Uterus (tissue), 2 donors: ENCODE results near the gene TEX55.

Source experiments
- POLR2A ChIP-seq, 2 donors: fragments of 450-650 bp; IDR thresholded peaks; one replicate each; pipeline ENCODE4 v1.6.1; 2016; ENCODE audit warnings: antibody characterized with exemption in 2 of 2, mild to moderate bottlenecking in 1 of 2, moderate library complexity in 1 of 2
- TF ChIP-seq, protein P1 (sequence below), 4 experiments: fragments of 200-600 bp in 2 of 4; fragments of 450-650 bp in 2 of 4; sonication (generic) in 2 of 4; IDR thresholded peaks; one replicate each; pipeline ENCODE4 v1.5.1; 2016 to 2019; ENCODE audit warnings: antibody characterized with exemption in 4 of 4, mild to moderate bottlenecking in 2 of 4, moderate library complexity in 1 of 4

DNA sequence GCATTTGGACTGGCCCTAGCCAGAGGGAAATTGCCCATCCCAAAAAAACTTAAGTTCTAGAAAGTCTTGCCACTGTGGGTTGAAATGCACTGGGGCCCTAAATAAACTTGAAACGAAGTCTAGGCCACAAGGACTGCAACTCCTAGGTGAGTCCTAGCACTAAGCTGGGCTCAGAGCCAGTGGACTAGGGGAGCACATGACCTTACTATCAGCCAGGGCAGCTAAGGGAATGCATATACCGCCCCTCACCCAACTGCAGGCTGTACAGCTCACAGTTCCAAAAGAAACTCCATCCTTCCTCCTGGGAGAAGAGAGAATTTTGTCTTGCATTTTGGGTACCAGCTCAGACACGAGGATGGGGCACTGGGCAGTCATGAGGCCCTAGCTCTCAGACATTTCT lies 23.6 kb upstream of the TEX55 start:
- no peak for TF ChIP-seq POLR2A (IDR thresholded peaks at IDR 0.05)
- TF ChIP-seq, protein P1, sequence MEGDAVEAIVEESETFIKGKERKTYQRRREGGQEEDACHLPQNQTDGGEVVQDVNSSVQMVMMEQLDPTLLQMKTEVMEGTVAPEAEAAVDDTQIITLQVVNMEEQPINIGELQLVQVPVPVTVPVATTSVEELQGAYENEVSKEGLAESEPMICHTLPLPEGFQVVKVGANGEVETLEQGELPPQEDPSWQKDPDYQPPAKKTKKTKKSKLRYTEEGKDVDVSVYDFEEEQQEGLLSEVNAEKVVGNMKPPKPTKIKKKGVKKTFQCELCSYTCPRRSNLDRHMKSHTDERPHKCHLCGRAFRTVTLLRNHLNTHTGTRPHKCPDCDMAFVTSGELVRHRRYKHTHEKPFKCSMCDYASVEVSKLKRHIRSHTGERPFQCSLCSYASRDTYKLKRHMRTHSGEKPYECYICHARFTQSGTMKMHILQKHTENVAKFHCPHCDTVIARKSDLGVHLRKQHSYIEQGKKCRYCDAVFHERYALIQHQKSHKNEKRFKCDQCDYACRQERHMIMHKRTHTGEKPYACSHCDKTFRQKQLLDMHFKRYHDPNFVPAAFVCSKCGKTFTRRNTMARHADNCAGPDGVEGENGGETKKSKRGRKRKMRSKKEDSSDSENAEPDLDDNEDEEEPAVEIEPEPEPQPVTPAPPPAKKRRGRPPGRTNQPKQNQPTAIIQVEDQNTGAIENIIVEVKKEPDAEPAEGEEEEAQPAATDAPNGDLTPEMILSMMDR (IDR thresholded peaks at IDR 0.05) = no peak
